Sigmoid colon (tissue), 4 donors: Measurements from ENCODE around the gene OR3A3.
"Not testable (repeated sequence)": the region's sequence is repeated elsewhere in the genome, so short reads cannot be mapped to it uniquely, and the experiment has no call there.

Source experiments
- CTCF ChIP-seq, 4 experiments: fragments of 450-650 bp in 3 of 4; fragments of 200-600 bp in 1 of 4; IDR thresholded peaks; one replicate each; pipeline ENCODE4 v1.5.1; 2016 to 2019; ENCODE audit warnings: antibody characterized with exemption in 4 of 4, mild to moderate bottlenecking in 3 of 4, moderate library complexity in 2 of 4
- POLR2AphosphoS5 ChIP-seq, 4 donors: sonication (generic); formaldehyde crosslinking; IDR thresholded peaks; one replicate each; pipeline ENCODE4 v1.6.1; 2017; ENCODE audit warnings: antibody characterized with exemption in 4 of 4

DNA sequence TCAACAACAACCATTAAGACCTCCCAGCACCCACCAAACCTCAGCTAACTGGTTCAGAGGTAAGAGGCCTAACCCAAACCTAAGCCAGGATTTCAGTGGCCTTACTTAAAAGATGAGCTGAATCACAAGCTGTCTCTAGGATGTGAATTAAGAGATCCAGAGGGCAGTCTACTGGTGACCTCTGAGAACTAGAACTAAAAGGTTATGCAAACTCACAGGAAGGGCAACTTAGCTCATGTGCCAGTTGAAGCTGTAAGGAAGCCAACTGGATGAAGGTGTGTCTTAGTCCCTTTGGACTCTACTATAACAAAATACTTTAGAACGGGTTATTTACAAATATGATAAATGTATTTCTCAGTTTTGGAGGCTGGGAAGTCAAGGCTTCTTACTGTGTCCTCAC is 55.2 kb downstream of the OR3A3 start:
- not testable (repeated sequence) for TF ChIP-seq CTCF, POLR2AphosphoS5 (IDR thresholded peaks at IDR 0.05)
